Fibroblast of the aortic adventitia (primary cell): ENCODE results near the gene ADAMTS20. TPM values are rescaled to one million over a fixed set of nuclear protein-coding genes. Genes with fewer than 3 reads are reported as not detected.

Source experiments
- DNase-seq: peaks from one replicate; pipeline ENCODE4 v3.0.0-alpha.2; 2010; ENCODE audit warnings: low read depth
- H3K4me3 ChIP-seq: 2 replicates; pipeline ENCODE4 v1.5.1; 2011; ENCODE audit warnings: low read depth, mild to moderate bottlenecking, control low read depth, low read length, moderate library complexity
- total RNA-seq: library from RNA; depleted of rRNA; stranded (reverse); fragments of >200 nt; gene quantifications from 2 replicates; pipeline ENCODE4 v1.2.3, GENCODE V29; 2012; ENCODE audit warnings: low replicate concordance
- TF ChIP-seq, protein P1 (sequence below): IDR thresholded peaks from 2 replicates; pipeline ENCODE4 v1.5.1; 2011; ENCODE audit warnings: mild to moderate bottlenecking, low read length, control low read depth, inconsistent platforms; ENCODE audit not compliant: insufficient read depth

Gene ADAMTS20, protein sequence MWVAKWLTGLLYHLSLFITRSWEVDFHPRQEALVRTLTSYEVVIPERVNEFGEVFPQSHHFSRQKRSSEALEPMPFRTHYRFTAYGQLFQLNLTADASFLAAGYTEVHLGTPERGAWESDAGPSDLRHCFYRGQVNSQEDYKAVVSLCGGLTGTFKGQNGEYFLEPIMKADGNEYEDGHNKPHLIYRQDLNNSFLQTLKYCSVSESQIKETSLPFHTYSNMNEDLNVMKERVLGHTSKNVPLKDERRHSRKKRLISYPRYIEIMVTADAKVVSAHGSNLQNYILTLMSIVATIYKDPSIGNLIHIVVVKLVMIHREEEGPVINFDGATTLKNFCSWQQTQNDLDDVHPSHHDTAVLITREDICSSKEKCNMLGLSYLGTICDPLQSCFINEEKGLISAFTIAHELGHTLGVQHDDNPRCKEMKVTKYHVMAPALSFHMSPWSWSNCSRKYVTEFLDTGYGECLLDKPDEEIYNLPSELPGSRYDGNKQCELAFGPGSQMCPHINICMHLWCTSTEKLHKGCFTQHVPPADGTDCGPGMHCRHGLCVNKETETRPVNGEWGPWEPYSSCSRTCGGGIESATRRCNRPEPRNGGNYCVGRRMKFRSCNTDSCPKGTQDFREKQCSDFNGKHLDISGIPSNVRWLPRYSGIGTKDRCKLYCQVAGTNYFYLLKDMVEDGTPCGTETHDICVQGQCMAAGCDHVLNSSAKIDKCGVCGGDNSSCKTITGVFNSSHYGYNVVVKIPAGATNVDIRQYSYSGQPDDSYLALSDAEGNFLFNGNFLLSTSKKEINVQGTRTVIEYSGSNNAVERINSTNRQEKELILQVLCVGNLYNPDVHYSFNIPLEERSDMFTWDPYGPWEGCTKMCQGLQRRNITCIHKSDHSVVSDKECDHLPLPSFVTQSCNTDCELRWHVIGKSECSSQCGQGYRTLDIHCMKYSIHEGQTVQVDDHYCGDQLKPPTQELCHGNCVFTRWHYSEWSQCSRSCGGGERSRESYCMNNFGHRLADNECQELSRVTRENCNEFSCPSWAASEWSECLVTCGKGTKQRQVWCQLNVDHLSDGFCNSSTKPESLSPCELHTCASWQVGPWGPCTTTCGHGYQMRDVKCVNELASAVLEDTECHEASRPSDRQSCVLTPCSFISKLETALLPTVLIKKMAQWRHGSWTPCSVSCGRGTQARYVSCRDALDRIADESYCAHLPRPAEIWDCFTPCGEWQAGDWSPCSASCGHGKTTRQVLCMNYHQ (N-terminal part only)
- not detected in 2 replicates for total RNA-seq

DNA sequence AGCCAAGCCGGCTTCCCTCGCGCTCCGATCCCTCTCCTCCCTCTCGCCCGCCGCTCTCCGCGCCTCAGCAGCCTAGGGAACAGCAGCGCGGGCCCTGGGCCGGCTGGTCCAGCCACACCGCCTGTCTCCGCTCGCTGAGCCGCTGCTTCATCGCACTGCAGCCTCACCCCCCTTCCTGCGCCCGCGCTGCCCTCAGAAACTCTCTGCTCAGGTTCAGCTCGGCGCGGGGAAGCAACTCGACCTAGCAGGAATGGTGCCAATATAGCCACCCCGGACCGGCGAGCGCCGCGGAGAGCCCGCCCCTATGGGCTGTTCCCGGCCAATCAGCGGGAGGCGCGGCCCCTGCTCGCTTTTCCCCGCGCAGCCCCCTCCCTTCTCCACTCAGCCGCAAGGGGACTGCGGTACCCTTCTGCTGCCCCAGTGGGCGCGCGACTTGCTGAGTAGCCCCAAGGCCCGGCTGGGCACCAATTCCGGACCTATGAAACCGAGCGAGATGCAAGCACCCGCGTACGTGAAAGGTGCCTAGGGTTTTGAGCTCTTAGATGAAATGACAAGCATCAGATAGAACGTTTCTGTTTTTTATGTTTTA, at the start of gene ADAMTS20:
Gene ADAMTS20, minus strand, starts transcription at position 233 of the 589 bp plus-strand sequence. CDS start 282 bp downstream, outside the sequence.
- no peak within 1 kb of the TSS for H3K4me3 ChIP-seq
- DNase-seq: no peak
- TF ChIP-seq, protein P1, sequence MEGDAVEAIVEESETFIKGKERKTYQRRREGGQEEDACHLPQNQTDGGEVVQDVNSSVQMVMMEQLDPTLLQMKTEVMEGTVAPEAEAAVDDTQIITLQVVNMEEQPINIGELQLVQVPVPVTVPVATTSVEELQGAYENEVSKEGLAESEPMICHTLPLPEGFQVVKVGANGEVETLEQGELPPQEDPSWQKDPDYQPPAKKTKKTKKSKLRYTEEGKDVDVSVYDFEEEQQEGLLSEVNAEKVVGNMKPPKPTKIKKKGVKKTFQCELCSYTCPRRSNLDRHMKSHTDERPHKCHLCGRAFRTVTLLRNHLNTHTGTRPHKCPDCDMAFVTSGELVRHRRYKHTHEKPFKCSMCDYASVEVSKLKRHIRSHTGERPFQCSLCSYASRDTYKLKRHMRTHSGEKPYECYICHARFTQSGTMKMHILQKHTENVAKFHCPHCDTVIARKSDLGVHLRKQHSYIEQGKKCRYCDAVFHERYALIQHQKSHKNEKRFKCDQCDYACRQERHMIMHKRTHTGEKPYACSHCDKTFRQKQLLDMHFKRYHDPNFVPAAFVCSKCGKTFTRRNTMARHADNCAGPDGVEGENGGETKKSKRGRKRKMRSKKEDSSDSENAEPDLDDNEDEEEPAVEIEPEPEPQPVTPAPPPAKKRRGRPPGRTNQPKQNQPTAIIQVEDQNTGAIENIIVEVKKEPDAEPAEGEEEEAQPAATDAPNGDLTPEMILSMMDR: no peak

DNA sequence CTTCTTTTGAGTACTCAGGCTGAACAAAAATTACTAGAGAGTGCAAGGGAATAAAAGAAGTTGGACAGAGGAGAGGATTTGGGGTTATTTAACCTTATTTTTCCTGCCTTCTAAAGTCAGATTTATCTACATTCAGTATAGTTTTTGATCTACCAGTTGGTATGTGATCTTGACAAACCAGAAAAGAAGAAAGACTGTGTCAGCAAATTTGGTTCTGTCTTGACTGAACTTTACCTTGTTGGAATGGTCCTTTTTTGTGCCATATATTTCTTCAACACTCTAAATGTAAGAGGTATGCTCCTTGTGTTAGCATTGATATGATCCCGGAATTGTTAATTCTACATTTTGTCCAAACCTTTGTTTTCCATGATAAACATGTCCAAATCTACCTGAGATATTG, 47.7 kb upstream of the ADAMTS20 start:
- H3K4me3 ChIP-seq: no peak overlapping the region
- DNase-seq: no peak
- TF ChIP-seq, protein P1: no peak

DNA sequence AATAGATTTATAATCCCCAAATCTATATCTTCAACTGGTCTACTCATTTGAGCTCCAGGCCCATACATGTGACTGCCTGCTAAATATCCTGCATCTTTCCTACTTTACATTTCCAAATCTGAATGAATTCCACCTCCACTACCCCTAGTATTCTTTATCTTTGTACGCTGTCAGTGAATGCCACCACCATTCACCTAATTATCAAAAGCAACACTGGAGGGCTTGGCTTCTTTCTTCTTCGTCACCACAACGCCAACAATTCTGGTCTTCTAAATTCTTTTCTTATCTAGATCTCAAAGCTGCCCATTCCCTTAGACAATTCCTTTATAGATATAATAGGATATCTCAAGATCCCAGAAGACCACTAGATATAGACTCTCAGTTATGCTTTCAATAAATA, 47.1 kb upstream of the ADAMTS20 start:
- no peak overlapping the region for H3K4me3 ChIP-seq
- DNase-seq: no peak
- TF ChIP-seq, protein P1: no peak

DNA sequence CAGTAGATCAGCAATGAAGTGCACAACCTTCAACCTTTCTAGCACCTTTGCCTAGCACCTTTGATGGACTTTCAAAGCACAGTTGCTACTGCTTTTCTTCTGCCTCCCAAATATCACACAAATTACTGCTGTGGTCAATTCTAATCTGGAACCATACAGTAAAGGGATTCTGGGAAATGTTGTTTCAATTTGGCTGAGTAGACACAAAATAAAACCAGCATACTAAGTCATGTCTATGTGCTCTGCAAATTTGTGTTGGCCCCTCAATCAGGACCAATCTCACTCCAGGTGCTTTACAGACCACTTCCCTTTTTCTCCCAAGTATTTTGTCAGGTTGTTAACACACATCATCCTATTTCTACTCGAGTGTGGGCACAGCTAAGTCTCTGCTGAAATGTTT, 38.3 kb upstream of the ADAMTS20 start:
- no peak overlapping the region for H3K4me3 ChIP-seq
- DNase-seq: no peak
- TF ChIP-seq, protein P1: no peak

DNA sequence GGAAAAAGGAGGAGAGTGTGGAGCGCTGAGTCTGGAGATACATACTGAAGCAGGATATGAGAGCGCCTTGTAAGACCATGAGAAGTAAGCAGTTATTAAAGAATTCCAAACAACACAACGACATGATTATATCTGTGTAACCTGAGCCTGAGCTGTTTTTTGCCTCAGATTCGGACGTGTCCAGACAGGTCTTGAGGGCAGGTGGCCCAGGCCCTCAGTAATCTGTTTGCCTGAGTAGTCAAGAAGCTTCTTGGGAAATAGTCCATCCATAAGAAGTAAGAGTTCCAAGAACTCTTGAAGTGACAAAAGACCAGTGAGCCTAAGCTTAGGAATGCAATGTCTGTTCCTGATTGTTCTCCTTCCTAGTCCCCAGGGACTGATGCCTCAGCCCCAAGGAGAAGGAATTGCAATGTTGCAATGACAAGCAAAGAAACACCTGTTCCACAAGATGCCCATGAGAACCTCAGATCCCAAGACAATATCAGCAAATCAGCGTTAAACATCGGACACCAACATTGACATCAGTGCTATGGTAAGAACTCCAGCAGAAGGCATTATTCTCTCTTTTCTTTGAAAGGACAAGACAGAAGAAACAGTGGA, 34.7 kb upstream of the ADAMTS20 start:
- TF ChIP-seq, protein P1: no peak
- no peak overlapping the region for H3K4me3 ChIP-seq
- DNase-seq: no peak
